Lung (tissue), 12 donors: Measurements from ENCODE around the gene SFT2D3. TPM values are rescaled to one million over a fixed set of nuclear protein-coding genes. Genes with fewer than 3 reads are reported as not detected.

ENCODE experiments used
- ATAC-seq: fragments of 200-7000 bp; cut with Tn5 transposase; one replicate; pipeline ENCODE4 v1.9.1; 2020; ENCODE audit warnings: moderate number of reproducible peaks; ENCODE audit not compliant: insufficient read depth, low FRiP score
- DNase-seq, 3 donors: peaks; one replicate each; pipeline ENCODE4 v3.0.0-alpha.2; 2013 to 2017
- H3K27ac ChIP-seq, 2 donors: one replicate each; pipeline ENCODE4 v1.5.1; 2013; ENCODE audit warnings: mild to moderate bottlenecking in 2 of 2, moderate library complexity in 2 of 2, control low read depth in 1 of 2, inconsistent platforms in 1 of 2, low read depth in 1 of 2, low read length in 1 of 2
- H3K27me3 ChIP-seq, 3 donors: one replicate each; pipeline ENCODE4 v1.5.1; 2013; ENCODE audit warnings: low read length in 2 of 3; ENCODE audit not compliant: control insufficient read depth in 3 of 3, insufficient read depth in 3 of 3
- H3K36me3 ChIP-seq, 4 donors: one replicate each; pipeline ENCODE4 v1.5.1; 2013; ENCODE audit warnings: low read length in 4 of 4, mild to moderate bottlenecking in 1 of 4, moderate library complexity in 1 of 4; ENCODE audit not compliant: control insufficient read depth in 4 of 4, insufficient read depth in 4 of 4
- H3K4me1 ChIP-seq, 5 donors: one replicate each; pipeline ENCODE4 v1.5.1; 2013; ENCODE audit warnings: low read length in 5 of 5, mild to moderate bottlenecking in 2 of 5, moderate library complexity in 1 of 5; ENCODE audit not compliant: control insufficient read depth in 5 of 5, insufficient read depth in 5 of 5
- H3K4me3 ChIP-seq: one replicate; pipeline ENCODE4 v1.5.1; 2013; ENCODE audit warnings: mild to moderate bottlenecking, control low read depth, moderate library complexity
- H3K9ac ChIP-seq, 2 donors: one replicate each; pipeline ENCODE4 v1.5.1; 2013; ENCODE audit warnings: low read length in 2 of 2, control low read depth in 1 of 2; ENCODE audit not compliant: insufficient read depth in 1 of 2
- H3K9me3 ChIP-seq, 4 donors: one replicate each; pipeline ENCODE4 v1.5.1; 2013; ENCODE audit warnings: low read length in 3 of 4, mild to moderate bottlenecking in 1 of 4, moderate library complexity in 1 of 4; ENCODE audit not compliant: control insufficient read depth in 4 of 4, insufficient read depth in 3 of 4
- CTCF ChIP-seq: IDR thresholded peaks from 2 replicates; pipeline ENCODE4 v1.5.1; 2012; ENCODE audit warnings: mild to moderate bottlenecking; ENCODE audit errors: control extremely low read depth, extremely low read depth
- WGBS, 2 donors: extraction: QIAGEN DNeasy Blood & Tissue Kit; methylation state at CpG; one replicate each; pipeline ENCODE4 v1.1.7; 2013; 5-methylcytosine and 5-hydroxymethylcytosine counted together
- polyA plus RNA-seq, 2 donors: library from polyadenylated mRNA; stranded (reverse); fragments of 200-250 nt; gene quantifications; one replicate each; pipeline ENCODE4 v1.2.1, GENCODE V29; 2013
- total RNA-seq, 2 donors: library from RNA; depleted of rRNA in 1 of 2; stranded (reverse); fragments of >200 nt in 1 of 2; gene quantifications; one replicate each; pipeline ENCODE4 v1.2.1, GENCODE V29; 2014 to 2021
- donor health status: control.
- donor health status: control.
- donor health status: Bipolar disorder and iron deficiency.
- donor health status: healthy.
- donor health status: DM: yes; HTN: yes; CAD: no.

Gene SFT2D3
- total and polyA plus RNA-seq, 4 donors, result 5.0 to 11.0 (median 8.5) TPM

GRCh38 chr2:127653421-127654083 is 47.7 kb upstream of the SFT2D3 start:
- peaks cover 0 to 41% (median 6%) of the 10 kb centered on the region in 5 donors for H3K4me1 ChIP-seq
- H3K27me3 ChIP-seq, result no peaks in the 10 kb centered on the region
- H3K36me3 ChIP-seq, result peaks cover 0 to 24% (median 0%) of the 10 kb centered on the region in 4 donors
- H3K9me3 ChIP-seq, result no peaks in the 10 kb centered on the region
- 86 to 93% methylated on average over 16 of the region's 16 CpGs for WGBS, 2 donors
- peak overlapping the region; percentile 23 to 72 for H3K27ac ChIP-seq
- H3K9ac ChIP-seq, result no peak overlapping the region
- TF ChIP-seq CTCF, result no peak
- DNase-seq (no peak), ATAC-seq (no peak)
- no peak overlapping the region for H3K4me3 ChIP-seq

GRCh38 chr2:127654084-127654837 is 47.0 kb upstream of the SFT2D3 start:
- DNase-seq, result no peak
- no peaks in the 10 kb centered on the region for H3K9me3 ChIP-seq
- H3K9ac ChIP-seq, result no peak overlapping the region
- peak overlapping the region; percentile 3 to 9 for H3K27ac ChIP-seq
- peaks cover 0 to 24% (median 0%) of the 10 kb centered on the region in 4 donors for H3K36me3 ChIP-seq
- no peak overlapping the region for H3K4me3 ChIP-seq
- 93 to 95% methylated on average over 24 of the region's 24 CpGs for WGBS, 2 donors
- no peak for ATAC-seq
- no peaks in the 10 kb centered on the region for H3K27me3 ChIP-seq
- H3K4me1 ChIP-seq, result peaks cover 0 to 45% (median 5%) of the 10 kb centered on the region in 5 donors
- TF ChIP-seq CTCF, result no peak

GRCh38 chr2:127654838-127655175 is 46.5 kb upstream of the SFT2D3 start:
- WGBS, 2 donors, result 88 to 95% methylated on average over 8 of the region's 8 CpGs
- peak overlapping the region; percentile 35 to 38 for H3K27ac ChIP-seq

More at GRCh38 chr2:127654838-127655175, 46.5 kb upstream of the SFT2D3 start:
- H3K9ac ChIP-seq, result no peak overlapping the region
- ATAC-seq, result no peak
- H3K9me3 ChIP-seq, result no peaks in the 10 kb centered on the region
- H3K4me3 ChIP-seq, result no peak overlapping the region
- H3K36me3 ChIP-seq, result peaks cover 0 to 24% (median 0%) of the 10 kb centered on the region in 4 donors
- TF ChIP-seq CTCF, result no peak
- H3K27me3 ChIP-seq, result no peaks in the 10 kb centered on the region
- no peak for DNase-seq
- peaks cover 0 to 43% (median 0%) of the 10 kb centered on the region in 5 donors for H3K4me1 ChIP-seq
